Ammon's horn (tissue), 1 donor: ENCODE data around the gene PAN3.

Experiments
- DNase-seq: peaks from one replicate; pipeline ENCODE4 v3.0.0-alpha.2; 2016; ENCODE audit warnings: low spot score

PAN3 gene

GRCh38 chr13:28337166-28338005 lies 199.0 kb downstream of the PAN3 start:
- DNase-seq, result no peak

GRCh38 chr13:28338006-28338574 lies 199.7 kb downstream of the PAN3 start:
- DNase-seq, result no peak

DNA sequence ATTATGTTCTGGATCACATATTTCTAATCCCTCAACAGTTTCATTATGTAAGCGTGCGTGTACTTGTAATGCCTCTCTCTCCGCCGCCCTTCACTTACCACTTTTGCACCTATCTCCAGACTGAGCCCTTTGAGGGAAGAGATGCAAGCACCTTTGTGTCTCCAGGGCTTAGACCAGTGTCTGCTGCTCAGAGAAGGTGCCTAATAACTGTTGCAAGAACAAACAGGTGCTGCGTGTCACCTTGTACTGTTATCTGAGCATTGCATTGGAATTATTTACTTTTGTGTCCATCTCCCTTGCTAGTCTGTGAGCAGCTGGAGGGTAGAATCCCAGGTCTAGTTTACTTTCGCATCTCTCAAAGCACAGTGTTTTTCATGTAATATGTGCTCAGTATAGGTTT lies 200.4 kb downstream of the PAN3 start:
- DNase-seq, result no peak

GRCh38 chr13:28339419-28339818 lies 201.1 kb downstream of the PAN3 start:
- DNase-seq, result no peak

DNA sequence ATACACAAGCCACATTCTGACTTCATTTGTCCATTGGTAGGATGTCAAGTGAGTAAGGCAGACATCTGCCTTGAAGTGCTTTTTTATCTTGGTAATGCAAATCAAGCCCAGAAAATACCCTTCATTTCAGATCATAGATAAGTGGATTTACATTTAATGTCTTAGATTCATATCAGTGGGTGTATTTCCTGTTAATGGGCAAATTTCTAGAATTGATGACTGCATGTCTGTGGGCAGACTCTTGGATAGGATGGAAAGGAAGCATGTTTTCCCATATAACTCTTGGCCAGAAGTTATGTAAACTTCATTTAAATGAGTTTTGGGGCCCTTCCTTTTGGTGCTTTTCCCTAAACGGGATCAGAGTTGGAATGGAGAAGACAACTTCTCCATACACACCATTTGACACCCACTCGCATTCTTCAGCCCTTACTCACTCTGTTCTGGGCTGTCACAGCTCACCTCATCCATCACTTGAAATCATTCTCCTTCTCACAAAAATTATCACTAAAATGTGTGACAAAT lies 202.0 kb downstream of the PAN3 start:
- no peak for DNase-seq

DNA sequence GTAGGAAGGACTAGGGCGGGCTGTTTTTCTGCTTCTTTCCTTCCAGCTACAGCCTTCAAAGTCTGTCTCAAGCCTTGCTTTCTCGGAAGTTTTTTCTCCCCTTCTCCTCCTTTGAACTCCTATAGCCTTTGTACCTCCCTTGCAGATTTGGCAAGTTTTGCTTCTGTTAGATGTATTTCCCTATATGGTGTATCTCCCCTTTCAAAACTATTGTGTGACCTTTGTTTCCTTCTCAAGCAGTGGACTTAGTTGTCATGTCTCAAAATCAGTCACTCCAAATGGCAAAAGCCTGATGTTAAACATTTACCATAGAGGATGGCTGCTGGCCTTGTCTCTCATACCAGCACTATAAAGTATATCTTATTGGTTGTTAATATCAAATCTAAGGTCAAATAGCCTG lies 203.9 kb downstream of the PAN3 start:
- no peak for DNase-seq

DNA sequence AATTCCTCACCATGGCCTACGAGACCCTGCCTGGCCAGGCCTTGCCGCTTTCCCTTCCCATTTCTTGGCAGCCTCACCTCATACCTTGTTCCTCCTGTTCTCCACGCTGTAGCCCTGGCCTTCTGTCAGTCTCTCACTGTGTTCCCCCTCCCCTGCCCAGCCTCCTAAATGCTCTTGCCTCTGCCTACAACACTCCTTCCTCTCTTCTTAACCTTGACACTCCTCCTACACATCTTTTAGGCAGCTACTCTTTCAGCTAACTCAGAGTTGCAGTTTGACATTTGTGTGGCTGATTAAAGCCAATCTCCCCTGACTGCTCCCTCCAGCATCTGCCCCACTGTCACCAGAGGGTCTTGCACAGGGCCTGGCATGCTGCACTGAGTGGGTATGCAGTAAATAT lies 205.8 kb downstream of the PAN3 start:
- DNase-seq, result no peak
